NCI-H2171 (cell line): ENCODE measurements around the gene TFR2.
A peak's percentile ranks its signal among the peaks of the same experiment; 100 is the strongest.
"Not testable (repeated sequence)": the region's sequence is repeated elsewhere in the genome, so short reads cannot be mapped to it uniquely, and the experiment has no call there.

Experiments used
- DNase-seq: peaks from one replicate; lab custom pipeline; 2025; lab: John Stamatoyannopoulos, UW

The TFR2 gene

DNA sequence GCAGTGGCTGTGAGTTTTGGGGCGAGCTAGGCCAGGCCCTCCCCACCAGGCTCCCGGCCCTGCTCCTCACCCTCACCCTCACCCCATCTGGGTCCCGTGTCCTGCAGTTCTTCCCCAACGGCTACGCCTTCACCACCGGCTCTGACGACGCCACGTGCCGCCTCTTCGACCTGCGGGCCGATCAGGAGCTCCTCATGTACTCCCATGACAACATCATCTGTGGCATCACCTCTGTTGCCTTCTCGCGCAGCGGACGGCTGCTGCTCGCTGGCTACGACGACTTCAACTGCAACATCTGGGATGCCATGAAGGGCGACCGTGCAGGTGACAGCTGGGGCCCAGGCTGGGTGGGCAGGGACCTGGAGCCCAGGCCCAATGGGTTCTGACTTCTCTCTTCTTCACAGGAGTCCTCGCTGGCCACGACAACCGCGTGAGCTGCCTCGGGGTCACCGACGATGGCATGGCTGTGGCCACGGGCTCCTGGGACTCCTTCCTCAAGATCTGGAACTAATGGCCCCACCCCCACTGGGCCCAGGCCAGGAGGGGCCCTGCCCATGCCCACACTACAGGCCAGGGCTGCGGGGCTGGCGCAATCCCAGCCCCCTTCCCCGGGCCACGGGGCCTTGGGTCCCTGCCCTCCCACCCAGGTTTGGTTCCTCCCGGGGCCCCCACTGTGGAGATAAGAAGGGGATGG lies 37.1 kb upstream of the TFR2 start:
- DNase-seq, result no peak

DNA sequence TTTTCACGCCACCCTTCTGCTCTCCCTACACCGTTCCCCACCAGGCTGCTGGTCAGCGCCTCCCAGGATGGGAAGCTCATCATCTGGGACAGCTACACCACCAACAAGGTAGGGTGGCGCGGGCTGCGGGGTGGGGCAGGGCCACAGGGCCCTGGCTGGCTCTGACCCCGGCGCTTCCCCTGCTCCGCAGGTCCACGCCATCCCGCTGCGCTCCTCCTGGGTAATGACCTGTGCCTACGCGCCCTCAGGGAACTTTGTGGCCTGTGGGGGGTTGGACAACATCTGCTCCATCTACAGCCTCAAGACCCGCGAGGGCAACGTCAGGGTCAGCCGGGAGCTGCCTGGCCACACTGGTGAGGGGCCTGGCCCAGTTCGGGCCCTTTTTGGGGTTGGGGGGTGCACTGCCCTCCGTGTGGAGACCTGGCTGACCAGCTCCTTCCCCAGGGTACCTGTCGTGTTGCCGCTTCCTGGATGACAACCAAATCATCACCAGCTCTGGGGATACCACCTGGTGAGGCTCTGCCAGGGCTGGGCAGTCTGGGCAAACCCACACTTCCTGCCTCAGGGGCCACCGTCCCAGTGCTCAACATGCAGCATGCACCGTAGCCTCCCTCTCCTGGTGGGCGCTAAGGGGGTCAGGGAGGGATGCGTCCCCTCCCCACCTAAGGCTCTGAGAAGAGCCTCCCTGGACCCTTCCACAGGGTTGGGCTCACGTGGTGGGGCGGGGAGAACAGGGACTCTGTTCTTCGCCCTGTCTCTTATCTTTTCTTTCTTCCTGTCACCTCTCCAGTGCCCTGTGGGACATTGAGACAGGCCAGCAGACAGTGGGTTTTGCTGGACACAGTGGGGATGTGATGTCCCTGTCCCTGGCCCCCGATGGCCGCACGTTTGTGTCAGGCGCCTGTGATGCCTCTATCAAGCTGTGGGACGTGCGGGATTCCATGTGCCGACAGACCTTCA lies 36.2 kb upstream of the TFR2 start:
- DNase-seq, result no peak

- no peak for DNase-seq
These were observed 35.4 kb upstream of the TFR2 start for GRCh38 chr7:100676501-100677306.

DNA sequence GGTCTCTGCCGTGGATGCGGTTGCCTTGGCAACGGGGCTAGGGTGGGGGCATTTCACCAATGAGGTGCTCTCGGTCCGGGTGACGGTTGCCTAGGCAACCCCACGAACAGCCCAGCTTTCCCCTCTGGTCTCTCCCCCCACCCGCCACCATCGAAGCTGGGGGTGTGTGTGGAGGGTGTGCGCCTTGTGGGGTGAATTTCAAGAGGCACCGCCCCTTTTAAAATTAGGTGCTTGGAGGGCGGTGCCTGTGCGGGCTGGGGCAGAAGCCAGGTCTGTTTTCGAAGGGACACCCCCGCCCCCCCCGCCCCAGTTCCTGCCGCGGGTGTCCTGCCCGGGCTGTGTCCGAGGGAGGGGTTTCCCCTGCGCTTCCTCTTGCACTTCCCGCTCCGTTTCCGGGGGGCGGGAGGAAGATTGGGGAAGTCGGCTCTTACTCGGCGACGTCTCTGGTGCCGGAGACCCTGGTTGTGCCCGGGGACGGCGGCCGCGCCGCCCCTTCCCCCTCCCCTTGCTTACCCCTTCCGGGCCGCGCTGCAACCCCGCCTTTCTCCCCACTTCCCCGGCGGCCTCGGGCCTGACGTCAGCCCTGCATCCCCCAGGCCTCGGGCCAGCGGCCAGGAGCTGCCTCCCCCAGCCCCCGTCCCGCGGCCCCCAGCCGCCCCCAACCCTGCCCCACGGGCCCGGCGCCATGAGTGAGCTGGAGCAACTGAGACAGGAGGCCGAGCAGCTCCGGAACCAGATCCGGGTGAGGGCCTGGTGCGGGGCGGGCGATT lies 34.4 kb upstream of the TFR2 start:
- no peak for DNase-seq

DNA sequence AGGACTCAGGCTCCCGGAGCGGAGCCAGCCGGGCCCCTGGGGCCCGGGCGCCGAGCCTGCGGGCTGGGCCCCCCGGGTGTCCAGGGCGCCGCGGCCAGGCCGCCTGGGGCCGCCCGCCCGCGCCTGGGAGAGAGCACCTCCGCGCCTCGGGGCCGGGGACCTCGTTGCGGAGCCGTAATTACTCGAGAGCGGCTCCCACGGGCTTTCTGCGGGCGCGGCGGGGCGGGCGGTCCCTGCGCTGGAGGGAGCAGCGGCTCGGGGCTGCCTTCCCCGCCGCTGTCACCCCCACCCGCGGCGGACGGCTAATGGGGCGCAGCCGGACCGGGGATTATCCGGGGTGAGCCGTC lies 33.7 kb upstream of the TFR2 start:
- DNase-seq, result peak; percentile 23

DNA sequence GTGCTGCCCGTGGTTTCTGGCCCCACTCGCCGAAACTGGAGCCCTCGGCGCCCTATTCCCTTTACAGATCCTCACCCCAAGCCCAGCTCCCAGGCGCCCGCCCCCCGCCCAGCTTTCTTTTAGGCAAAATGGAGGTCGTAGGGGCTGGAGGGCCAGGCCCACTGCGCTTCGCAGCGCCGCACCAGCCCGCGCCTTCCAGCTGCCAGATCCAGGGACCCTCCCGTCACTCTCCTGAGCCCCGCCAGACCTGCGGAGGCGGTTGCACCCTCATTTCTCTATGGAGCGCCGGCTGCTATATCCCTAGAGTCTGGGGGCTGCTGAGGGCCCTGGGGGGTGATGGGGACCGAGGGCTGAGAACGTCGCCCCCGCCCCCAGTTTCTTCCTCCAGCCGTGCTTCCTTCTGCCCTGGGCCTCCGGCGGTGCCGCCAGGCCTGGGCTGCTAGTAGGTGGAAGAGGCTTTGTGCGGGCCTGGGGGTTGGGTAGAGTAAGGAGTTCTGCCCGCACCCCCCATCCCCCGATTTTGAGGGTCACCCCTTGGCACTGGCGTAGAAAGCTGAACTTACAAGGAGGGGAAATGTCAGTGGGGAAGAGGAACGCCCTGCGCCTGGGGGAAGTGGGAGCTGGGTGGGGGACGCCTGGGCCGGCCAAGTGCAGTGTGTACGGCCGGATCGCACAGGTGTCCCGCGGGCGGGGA lies 33.2 kb upstream of the TFR2 start:
- DNase-seq, result peak; percentile 8

DNA sequence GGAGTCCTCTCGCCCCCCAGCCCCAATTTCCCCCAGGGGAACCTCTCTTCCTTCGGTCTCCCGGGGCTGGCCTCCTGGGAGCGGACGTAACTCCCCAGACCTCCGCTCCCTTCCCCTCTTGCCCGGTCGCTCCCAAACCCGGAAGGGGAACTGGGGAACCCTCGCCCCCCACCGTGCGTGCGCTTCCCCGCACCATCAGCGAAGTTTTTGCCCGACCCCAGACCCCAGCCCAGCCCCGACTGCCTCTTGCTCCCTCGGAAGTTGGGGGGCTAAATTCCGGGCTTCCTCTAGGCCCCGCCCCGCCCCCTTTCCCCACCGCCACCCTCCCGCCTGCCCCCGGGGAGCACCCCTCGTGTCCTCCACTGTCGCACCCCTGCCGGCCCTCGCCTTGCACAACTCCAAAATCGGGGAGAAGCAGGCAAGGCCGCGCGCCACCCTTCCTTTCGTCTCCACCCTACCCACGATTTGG lies 32.6 kb upstream of the TFR2 start:
- DNase-seq, result no peak

DNA sequence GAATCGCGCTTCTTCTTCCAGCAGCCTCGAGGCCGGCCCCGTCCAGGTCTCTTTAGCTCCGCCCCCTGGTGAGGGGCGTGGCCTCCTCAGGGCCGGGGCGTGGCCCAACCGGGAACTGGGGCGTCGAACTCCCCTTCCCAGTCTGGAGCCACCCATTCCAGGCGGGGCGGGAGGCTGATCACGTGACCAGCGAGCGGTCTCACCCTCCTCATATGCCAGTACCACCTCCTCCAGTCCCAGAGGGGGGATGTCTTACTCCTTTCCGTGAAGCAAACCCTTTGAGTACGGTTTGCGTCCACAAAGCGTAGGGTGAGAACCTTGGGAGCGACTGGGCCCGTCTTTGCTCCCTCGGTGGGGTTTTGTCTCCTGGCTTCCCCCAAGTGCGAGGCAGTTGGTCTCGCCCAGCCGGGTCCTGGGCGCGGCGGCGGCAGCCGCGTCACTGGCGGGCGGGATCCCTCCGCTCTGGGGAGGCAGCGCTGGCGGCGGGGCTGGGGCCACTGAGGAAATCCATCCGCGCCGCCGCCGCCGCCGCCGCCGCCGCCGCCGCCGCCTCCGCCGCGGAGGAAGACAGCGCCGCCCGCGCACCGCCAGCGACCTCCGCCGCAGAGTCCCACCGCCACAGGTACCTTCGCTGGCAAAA lies 32.1 kb upstream of the TFR2 start, which contains the start of gene GNB2:
GNB2 (plus strand) TSS at position 439 of the 640 bp plus-strand sequence. CDS start 2,526 bp downstream, outside the sequence.
- DNase-seq, result peak; percentile 99

DNA sequence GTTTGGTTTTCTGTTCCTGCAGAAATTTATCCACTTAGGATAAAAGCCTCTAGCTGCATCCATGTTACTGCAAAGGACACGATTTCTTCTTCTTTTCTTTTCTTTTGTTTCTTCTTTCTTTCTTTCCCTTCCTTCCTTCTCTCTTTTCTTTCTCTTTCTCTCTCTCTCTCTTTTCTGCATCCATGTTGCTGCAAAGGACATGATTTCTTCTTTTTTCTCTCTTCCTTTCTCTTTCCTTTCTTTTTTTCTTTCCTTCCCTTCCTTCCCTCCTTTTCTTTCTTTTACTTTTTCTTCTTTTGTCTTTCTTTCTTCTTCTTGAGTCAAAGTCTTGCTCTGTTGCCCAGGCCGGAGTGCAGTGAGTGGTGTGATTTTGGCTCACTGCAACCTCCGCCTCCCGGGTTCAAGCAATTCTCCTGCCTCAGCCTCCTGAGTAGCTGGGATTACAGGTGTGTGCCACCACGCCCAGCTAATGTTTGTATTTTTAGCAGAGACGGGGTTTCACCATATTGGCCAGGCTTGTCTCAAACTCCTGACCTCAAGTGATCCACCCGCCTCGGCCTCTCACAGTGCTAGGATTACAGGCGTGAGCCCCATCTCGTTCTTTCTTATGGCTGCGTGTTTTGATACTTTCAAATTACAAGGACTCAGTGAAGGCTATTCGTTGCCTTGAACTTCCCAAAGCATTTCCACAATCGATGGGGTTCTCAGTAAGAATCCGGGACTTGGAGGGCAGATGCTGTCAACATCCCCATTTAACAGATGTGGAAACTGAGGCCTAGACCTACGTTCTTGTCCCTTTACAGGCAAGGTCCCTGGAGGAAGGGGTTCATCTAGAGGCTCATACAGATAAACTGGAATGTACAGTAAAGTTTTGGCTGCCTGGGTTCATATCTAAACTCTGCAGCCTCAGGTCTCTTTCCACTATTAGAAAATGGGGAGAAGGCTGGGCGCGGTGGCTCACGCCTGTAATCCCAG lies 30.3 kb upstream of the TFR2 start:
- no peak for DNase-seq

DNA sequence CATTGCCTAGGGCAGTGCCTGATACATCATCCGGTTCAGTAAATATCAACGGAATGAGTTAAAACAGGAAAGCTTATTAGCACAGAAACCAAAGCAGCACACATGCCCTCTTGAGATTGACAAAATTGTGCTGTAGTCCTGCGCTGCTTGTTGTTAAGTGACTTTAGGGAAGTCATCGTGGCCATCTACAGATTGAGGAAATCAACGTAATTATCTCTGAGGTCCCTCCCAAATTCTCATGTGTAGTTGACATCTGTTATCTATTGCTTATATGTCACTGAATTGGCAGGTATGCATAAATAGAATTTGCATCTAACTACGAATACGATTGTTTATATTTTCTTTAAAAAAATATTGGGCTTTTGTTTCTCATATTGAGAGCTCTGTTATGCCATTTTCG lies 28.7 kb upstream of the TFR2 start:
- no peak for DNase-seq

DNA sequence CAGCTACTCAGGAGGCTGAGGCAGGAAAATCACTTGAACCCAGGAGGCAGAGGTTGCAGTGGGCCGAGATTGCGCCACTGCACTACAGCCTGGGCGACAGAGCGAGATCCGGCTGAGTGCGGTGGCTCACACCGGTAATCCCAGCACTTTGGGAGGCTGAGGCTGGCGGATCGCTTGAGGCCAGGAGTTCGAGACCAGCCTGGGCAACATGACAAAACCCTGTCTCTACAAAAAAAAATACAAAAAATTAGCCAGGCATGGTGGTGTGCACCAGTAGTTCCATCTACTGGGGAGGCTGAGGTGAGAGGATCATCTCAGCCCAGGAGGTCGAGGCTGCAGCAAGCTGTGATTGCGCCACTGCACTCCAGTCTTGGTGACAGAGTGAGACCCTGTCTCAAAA lies 27.8 kb upstream of the TFR2 start:
- not testable (repeated sequence) for DNase-seq

- DNase-seq, result no peak
These were observed 26.7 kb upstream of the TFR2 start for GRCh38 chr7:100668069-100668449.

- DNase-seq, result no peak
These were observed 26.1 kb upstream of the TFR2 start for GRCh38 chr7:100667331-100668068.

- no peak for DNase-seq
These were observed 23.9 kb upstream of the TFR2 start for GRCh38 chr7:100665168-100665726.

DNA sequence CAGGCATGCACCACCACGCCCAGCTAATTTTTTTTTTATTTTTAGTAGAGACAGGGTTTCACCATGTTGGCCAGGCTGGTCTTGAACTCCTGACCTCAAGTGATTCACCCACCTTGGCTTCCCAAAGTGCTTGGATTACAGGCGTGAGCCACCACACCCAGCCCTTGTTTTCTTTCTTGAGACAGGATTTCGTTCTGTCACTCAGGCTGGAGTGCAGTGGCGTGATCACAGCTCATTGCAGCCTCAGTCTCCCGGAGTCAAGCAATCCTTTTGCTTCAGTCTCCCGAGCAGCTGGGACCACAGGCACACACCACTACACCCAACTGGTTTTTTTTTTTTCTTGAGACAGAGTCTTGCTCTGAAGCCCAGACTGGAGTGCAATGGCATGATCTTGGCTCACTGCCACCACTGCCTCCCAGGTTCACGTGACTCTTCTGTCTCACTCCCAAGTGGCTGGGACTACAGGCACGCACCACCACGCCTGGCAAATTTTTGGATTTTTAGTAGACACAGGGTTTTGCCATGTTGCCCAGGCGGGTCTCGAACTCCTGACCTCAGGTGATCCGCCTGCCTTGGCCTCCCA lies 20.9 kb upstream of the TFR2 start:
- DNase-seq, result peak; percentile 20

GRCh38 chr7:100655908-100656674 lies 14.7 kb upstream of the TFR2 start, which contains the start of gene ACTL6B:
Gene ACTL6B (minus strand): TSS chr7:100656448. CDS start chr7:100656354, 94 bp downstream.
- DNase-seq, result peak; percentile 71
